Mononuclear cell (primary cell): ENCODE results near the gene ZNF75A. TPM values are rescaled to one million over a fixed set of nuclear protein-coding genes. Genes with fewer than 3 reads are reported as not detected.

ENCODE experiments used
- H3K27me3 ChIP-seq: 2 replicates; pipeline ENCODE4 v1.6.0; 2011; ENCODE audit warnings: low read length, control low read depth; ENCODE audit not compliant: insufficient read depth
- H3K4me1 ChIP-seq: 2 replicates; pipeline ENCODE4 v1.5.1; 2011; ENCODE audit warnings: mild to moderate bottlenecking, low read length, control low read depth; ENCODE audit not compliant: insufficient read depth
- H3K4me3 ChIP-seq: 2 replicates; pipeline ENCODE4 v1.5.1; 2011; ENCODE audit warnings: mild to moderate bottlenecking, low read length, moderate library complexity
- H3K9me3 ChIP-seq: 2 replicates; pipeline ENCODE4 v1.5.1; 2011; ENCODE audit warnings: low read depth, mild to moderate bottlenecking, control low read depth, low read length
- total RNA-seq: library from RNA; depleted of rRNA; stranded (reverse); fragments of >200 nt; gene quantifications from one replicate; pipeline ENCODE4 v1.2.3, GENCODE V29; 2012

The ZNF75A gene
- total RNA-seq, 1 donor = 34.8 TPM

- no peaks in the 10 kb centered on the region for H3K9me3 ChIP-seq
- H3K27me3 ChIP-seq = peaks cover 3% of the 10 kb centered on the region
- peaks cover 33% of the 10 kb centered on the region for H3K4me1 ChIP-seq
- no peak overlapping the region for H3K4me3 ChIP-seq
These were observed 24.0 kb upstream of the ZNF75A start for GRCh38 chr16:3281222-3281820.

- H3K27me3 ChIP-seq = no peaks in the 10 kb centered on the region
- no peaks in the 10 kb centered on the region for H3K9me3 ChIP-seq
- H3K4me1 ChIP-seq = peaks cover 33% of the 10 kb centered on the region
- peak overlapping the region; percentile 74 for H3K4me3 ChIP-seq
These were observed 23.1 kb upstream of the ZNF75A start for GRCh38 chr16:3282103-3282729.

GRCh38 chr16:3282730-3283542, 22.4 kb upstream of the ZNF75A start, which contains the start of gene ZNF263:
ZNF263 (plus strand) TSS chr16:3283491; CDS start chr16:3283819, 328 bp downstream.
- Histone ChIP-seq H3K4me1 (peaks cover 33% of the 10 kb centered on the region), H3K27me3 (no peaks in the 10 kb centered on the region), H3K4me3 (peak within 1 kb of the TSS; percentile 74), H3K9me3 (no peaks in the 10 kb centered on the region)

- H3K4me3 ChIP-seq = peak overlapping the region; percentile 74
- H3K9me3 ChIP-seq = no peaks in the 10 kb centered on the region
- no peaks in the 10 kb centered on the region for H3K27me3 ChIP-seq
- peaks cover 33% of the 10 kb centered on the region for H3K4me1 ChIP-seq
These were observed 21.5 kb upstream of the ZNF75A start for GRCh38 chr16:3283543-3284447.

- Histone ChIP-seq H3K9me3 (peaks cover 13% of the 10 kb centered on the region), H3K27me3 (no peaks in the 10 kb centered on the region), H3K4me3 (no peak overlapping the region), H3K4me1 (peaks cover 33% of the 10 kb centered on the region)
These were observed 20.2 kb upstream of the ZNF75A start for GRCh38 chr16:3285131-3285530.

GRCh38 chr16:3289998-3290673, 15.2 kb upstream of the ZNF75A start:
- Histone ChIP-seq H3K4me1 (peaks cover 4% of the 10 kb centered on the region), H3K27me3 (no peaks in the 10 kb centered on the region), H3K9me3 (peaks cover 49% of the 10 kb centered on the region), H3K4me3 (no peak overlapping the region)

GRCh38 chr16:3292604-3293003, 12.7 kb upstream of the ZNF75A start:
- Histone ChIP-seq H3K4me1 (no peaks in the 10 kb centered on the region), H3K4me3 (no peak overlapping the region), H3K9me3 (peaks cover 60% of the 10 kb centered on the region), H3K27me3 (no peaks in the 10 kb centered on the region)

GRCh38 chr16:3295209-3295608, 10.1 kb upstream of the ZNF75A start:
- peaks cover 62% of the 10 kb centered on the region for H3K9me3 ChIP-seq
- H3K4me1 ChIP-seq = no peaks in the 10 kb centered on the region
- no peak overlapping the region for H3K4me3 ChIP-seq
- no peaks in the 10 kb centered on the region for H3K27me3 ChIP-seq

GRCh38 chr16:3295783-3296182, 9.5 kb upstream of the ZNF75A start:
- H3K4me1 ChIP-seq = no peaks in the 10 kb centered on the region
- H3K4me3 ChIP-seq = no peak overlapping the region
- H3K27me3 ChIP-seq = no peaks in the 10 kb centered on the region
- peaks cover 59% of the 10 kb centered on the region for H3K9me3 ChIP-seq

- H3K9me3 ChIP-seq = peaks cover 43% of the 10 kb centered on the region
- H3K4me3 ChIP-seq = no peak overlapping the region
- peaks cover 13% of the 10 kb centered on the region for H3K4me1 ChIP-seq
- no peaks in the 10 kb centered on the region for H3K27me3 ChIP-seq
These were observed 927 bp upstream of the ZNF75A start for GRCh38 chr16:3304370-3304769.

GRCh38 chr16:3306078-3306477, 781 bp downstream of the ZNF75A start:
- Histone ChIP-seq H3K9me3 (peaks cover 28% of the 10 kb centered on the region), H3K4me3 (peak overlapping the region; percentile 76), H3K4me1 (peaks cover 13% of the 10 kb centered on the region), H3K27me3 (no peaks in the 10 kb centered on the region)

- Histone ChIP-seq H3K27me3 (no peaks in the 10 kb centered on the region), H3K9me3 (peaks cover 68% of the 10 kb centered on the region), H3K4me3 (no peak overlapping the region), H3K4me1 (no peaks in the 10 kb centered on the region)
These were observed 6.2 kb downstream of the ZNF75A start for GRCh38 chr16:3311496-3311895.

- H3K4me1 ChIP-seq = no peaks in the 10 kb centered on the region
- H3K4me3 ChIP-seq = no peak overlapping the region
- H3K27me3 ChIP-seq = no peaks in the 10 kb centered on the region
- peaks cover 88% of the 10 kb centered on the region for H3K9me3 ChIP-seq
These were observed 12.2 kb downstream of the ZNF75A start for GRCh38 chr16:3317315-3317999.

GRCh38 chr16:3321816-3322215, 16.5 kb downstream of the ZNF75A start:
- Histone ChIP-seq H3K27me3 (no peaks in the 10 kb centered on the region), H3K4me3 (no peak overlapping the region), H3K4me1 (no peaks in the 10 kb centered on the region), H3K9me3 (peaks cover 60% of the 10 kb centered on the region)
